Suprapubic skin (tissue), 3 donors: ENCODE data around the gene SUPT4H1.

Experiments used
- EP300 ChIP-seq: sonication (generic); formaldehyde crosslinking; IDR thresholded peaks from one replicate; pipeline ENCODE4 v1.6.1; 2017; ENCODE audit warnings: antibody characterized with exemption
- TF ChIP-seq, protein P1 (sequence below), 2 donors: fragments of 200-600 bp in 1 of 2; fragments of 450-650 bp in 1 of 2; sonication (generic) in 1 of 2; IDR thresholded peaks; one replicate each; pipeline ENCODE4 v1.5.1; 2016 to 2019; ENCODE audit warnings: antibody characterized with exemption in 2 of 2, mild to moderate bottlenecking in 1 of 2, moderate library complexity in 1 of 2

GRCh38 chr17:58380207-58381123 is 28.5 kb upstream of the SUPT4H1 start:
- no peak for TF ChIP-seq EP300
- TF ChIP-seq, protein P1, sequence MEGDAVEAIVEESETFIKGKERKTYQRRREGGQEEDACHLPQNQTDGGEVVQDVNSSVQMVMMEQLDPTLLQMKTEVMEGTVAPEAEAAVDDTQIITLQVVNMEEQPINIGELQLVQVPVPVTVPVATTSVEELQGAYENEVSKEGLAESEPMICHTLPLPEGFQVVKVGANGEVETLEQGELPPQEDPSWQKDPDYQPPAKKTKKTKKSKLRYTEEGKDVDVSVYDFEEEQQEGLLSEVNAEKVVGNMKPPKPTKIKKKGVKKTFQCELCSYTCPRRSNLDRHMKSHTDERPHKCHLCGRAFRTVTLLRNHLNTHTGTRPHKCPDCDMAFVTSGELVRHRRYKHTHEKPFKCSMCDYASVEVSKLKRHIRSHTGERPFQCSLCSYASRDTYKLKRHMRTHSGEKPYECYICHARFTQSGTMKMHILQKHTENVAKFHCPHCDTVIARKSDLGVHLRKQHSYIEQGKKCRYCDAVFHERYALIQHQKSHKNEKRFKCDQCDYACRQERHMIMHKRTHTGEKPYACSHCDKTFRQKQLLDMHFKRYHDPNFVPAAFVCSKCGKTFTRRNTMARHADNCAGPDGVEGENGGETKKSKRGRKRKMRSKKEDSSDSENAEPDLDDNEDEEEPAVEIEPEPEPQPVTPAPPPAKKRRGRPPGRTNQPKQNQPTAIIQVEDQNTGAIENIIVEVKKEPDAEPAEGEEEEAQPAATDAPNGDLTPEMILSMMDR (IDR thresholded peaks at IDR 0.05): no peak
